ENCODE data around the gene OTOP3.

- no peak for TF ChIP-seq CTCF (IDR thresholded peaks at IDR 0.05; ENCODE audit: extremely low read depth in 1 of 2, insufficient read depth in 1 of 2, low read depth in 1 of 2, low read length in 2 of 2)
- no peak for TF ChIP-seq GATA2 (IDR thresholded peaks at IDR 0.05; ENCODE audit: insufficient read depth, insufficient read length, low read depth, low read length)
- no peak for TF ChIP-seq POLR2A (IDR thresholded peaks at IDR 0.05; ENCODE audit: low read depth, low read length)
- TF ChIP-seq POLR2AphosphoS5 (IDR thresholded peaks at IDR 0.05; ENCODE audit: insufficient read depth, low read depth, low read length) = no peak
- TF ChIP-seq EZH2 (IDR thresholded peaks at IDR 0.05; ENCODE audit: borderline replicate concordance, low read depth, low read length, severe bottlenecking) = no peak
- no peak for TF ChIP-seq FOS (IDR thresholded peaks at IDR 0.05; ENCODE audit: borderline replicate concordance, insufficient read depth, low read length)
- TF ChIP-seq JUN (IDR thresholded peaks at IDR 0.05; ENCODE audit: borderline replicate concordance, insufficient read depth, insufficient read length, low read depth) = no peak
- TF ChIP-seq, protein P1, sequence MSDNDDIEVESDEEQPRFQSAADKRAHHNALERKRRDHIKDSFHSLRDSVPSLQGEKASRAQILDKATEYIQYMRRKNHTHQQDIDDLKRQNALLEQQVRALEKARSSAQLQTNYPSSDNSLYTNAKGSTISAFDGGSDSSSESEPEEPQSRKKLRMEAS (IDR thresholded peaks at IDR 0.05; ENCODE audit: insufficient read depth, insufficient read length) = no peak
- TF ChIP-seq MYC (IDR thresholded peaks at IDR 0.05; ENCODE audit: low read depth, low read length) = no peak
Observed at GRCh38 chr17:74938194-74938950, 2.7 kb downstream of the OTOP3 start.

Data from endothelial cell of umbilical vein (primary cell).